ENCODE measurements around the gene PLA2G7. TPM values are rescaled to one million over a fixed set of nuclear protein-coding genes. Genes with fewer than 3 reads are reported as not detected.
"Not testable (repeated sequence)": the region's sequence is repeated elsewhere in the genome, so short reads cannot be mapped to it uniquely, and the experiment has no call there.

The PLA2G7 gene
- total and polyA plus RNA-seq, 2 donors (not counting 1 experiment from before 2014, with no cell fraction given): 0.04 to 1.1 TPM

DNA sequence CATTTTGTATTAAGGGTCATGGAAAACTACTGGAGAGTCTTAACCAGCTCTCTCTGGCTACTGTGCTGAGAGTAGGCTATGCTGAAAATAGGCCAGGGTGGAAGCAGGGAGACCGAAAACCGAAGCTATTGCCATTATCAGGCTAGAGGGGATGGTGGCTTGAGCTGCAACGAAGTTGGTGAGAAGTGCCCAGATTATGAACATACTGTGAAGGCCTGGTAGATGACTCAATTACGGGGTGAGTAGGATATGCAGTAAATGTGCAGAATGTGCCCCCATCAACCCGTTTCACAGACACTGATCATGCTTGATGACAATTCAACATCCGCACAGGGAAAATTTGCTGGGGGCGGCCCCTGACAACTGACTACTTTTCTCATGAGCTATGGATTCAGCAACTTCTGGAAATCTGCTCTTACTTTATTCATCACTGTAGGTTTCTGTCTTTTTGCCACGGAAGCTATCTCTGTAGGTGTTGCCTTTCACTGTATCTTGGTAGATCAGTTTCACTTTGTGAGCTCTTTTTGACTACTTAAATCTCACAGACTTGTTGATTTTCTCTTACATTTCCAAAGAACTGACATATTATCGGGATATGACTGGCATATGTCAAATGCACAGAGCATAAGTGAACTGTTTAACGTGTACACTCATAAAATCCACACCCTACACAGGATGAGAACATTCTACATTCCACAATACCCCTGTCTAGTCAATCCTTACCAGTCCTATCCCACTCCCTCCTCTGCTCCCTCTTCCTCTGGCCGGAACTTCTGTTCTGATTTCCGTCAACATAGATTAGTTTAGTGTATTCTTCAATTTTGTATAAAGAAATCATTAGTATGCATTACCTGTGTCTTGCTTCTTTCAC lies 42.5 kb upstream of the PLA2G7 start:
- Histone ChIP-seq H3K27me3 (replicated peaks in 1 of 4; ENCODE audit: control extremely low read depth in 1 of 4, control insufficient read depth in 3 of 4, insufficient read depth in 4 of 4, low read length in 3 of 4) (no peaks in the 10 kb centered on the region), H3K4me1 (ENCODE audit: control insufficient read depth in 2 of 2, insufficient read depth in 2 of 2, low read length in 2 of 2) (no peaks in the 10 kb centered on the region), H3K9me3 (ENCODE audit: control extremely low read depth in 1 of 3, control insufficient read depth in 2 of 3, insufficient read depth in 1 of 3, low read length in 2 of 3) (no peaks in the 10 kb centered on the region), H3K27ac (ENCODE audit: low read length in 2 of 2) (no peak overlapping the region), H3K9ac (ENCODE audit: low read length) (no peak overlapping the region), H3K36me3 (replicated peaks in 1 of 2; ENCODE audit: control extremely low read depth in 1 of 2, control insufficient read depth in 1 of 2, extremely low read depth in 1 of 2, insufficient read depth in 2 of 2, low read length in 1 of 2) (no peaks in the 10 kb centered on the region), H3K4me2 (replicated peaks; ENCODE audit: low read depth, low read length, poor library complexity, severe bottlenecking) (no peak overlapping the region), H2AFZ (ENCODE audit: insufficient read depth, low read depth, low read length, poor library complexity, severe bottlenecking) (no peak overlapping the region), H3K4me3 (ENCODE audit: control extremely low read depth in 1 of 5, extremely low read depth in 1 of 5, insufficient read depth in 1 of 5, low read depth in 2 of 5, low read length in 4 of 5) (no peak overlapping the region), H4K20me1 (ENCODE audit: control insufficient read depth, insufficient read depth, low read length, poor library complexity, severe bottlenecking) (no peaks in the 10 kb centered on the region), H3K79me2 (ENCODE audit: control insufficient read depth, insufficient read depth, low read length) (no peaks in the 10 kb centered on the region)
- TF ChIP-seq CTCF (IDR thresholded peaks at IDR 0.05) (no peak), EZH2 (IDR thresholded peaks at IDR 0.05; ENCODE audit: borderline replicate concordance, insufficient read depth, low read depth, low read length, poor library complexity, severe bottlenecking) (no peak)
- no peaks in the 10 kb centered on the region for H3K27me3 Mint-ChIP-seq
- H3K9me3 Mint-ChIP-seq (ENCODE audit: insufficient read depth): no peaks in the 10 kb centered on the region
- H3K4me3 Mint-ChIP-seq: no peak overlapping the region
- POLR2A ChIA-PET: no interaction called here
- H3K4me1 Mint-ChIP-seq: no peaks in the 10 kb centered on the region
- no peak for ATAC-seq (ENCODE audit: low read depth)
- no peak for DNase-seq
- CTCF ChIA-PET: interaction anchor here (0.5 kb wide), 1 partner anchor 30 kb away, joined by 3 read pairs; no protein-coding TSS in a partner anchor
- intact Hi-C loops (cut with micrococcal nuclease): no loop called here
- 96% methylated on average over 8 of the region's 12 CpGs for WGBS (ENCODE audit: insufficient coverage)
- no peak overlapping the region for H3K27ac Mint-ChIP-seq

DNA sequence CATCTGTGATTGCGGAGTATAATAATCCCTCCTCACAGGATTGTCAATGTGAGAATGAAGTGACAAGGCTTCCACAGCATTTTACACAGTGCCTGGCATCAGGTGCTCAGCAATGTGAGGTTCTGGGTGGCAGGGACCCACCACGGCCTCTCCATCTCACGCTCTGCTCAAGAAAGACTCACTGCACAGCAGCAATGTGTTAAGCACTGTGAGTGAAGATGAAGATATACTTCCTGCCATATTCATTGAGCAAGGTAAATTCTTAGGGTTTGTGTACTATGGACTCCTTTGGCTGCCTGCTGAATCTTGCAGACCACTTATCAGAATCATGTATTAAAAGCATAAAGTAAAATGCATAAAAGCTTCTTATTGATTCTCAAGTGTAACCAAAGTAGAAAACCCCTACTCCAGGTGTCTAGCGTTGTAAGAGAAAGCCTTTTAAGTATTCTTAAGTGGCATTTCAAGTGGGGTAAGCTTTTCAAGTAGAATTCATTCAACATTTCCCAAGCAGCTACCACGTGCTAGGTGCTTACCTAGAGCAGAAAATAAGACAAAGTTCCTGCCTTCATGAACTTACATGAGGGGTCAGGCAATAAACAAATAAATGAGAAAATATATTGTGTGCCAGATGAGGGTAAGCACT lies 41.0 kb upstream of the PLA2G7 start:
- H3K4me1 ChIP-seq (ENCODE audit: control insufficient read depth in 2 of 2, insufficient read depth in 2 of 2, low read length in 2 of 2): no peaks in the 10 kb centered on the region
- H2AFZ ChIP-seq (ENCODE audit: insufficient read depth, low read depth, low read length, poor library complexity, severe bottlenecking): no peak overlapping the region
- H3K4me1 Mint-ChIP-seq: peaks cover 5% of the 10 kb centered on the region
- no peaks in the 10 kb centered on the region for H3K9me3 ChIP-seq (ENCODE audit: control extremely low read depth in 1 of 3, control insufficient read depth in 2 of 3, insufficient read depth in 1 of 3, low read length in 2 of 3)
- no peaks in the 10 kb centered on the region for H3K79me2 ChIP-seq (ENCODE audit: control insufficient read depth, insufficient read depth, low read length)
- no peak overlapping the region for H3K4me2 ChIP-seq (replicated peaks; ENCODE audit: low read depth, low read length, poor library complexity, severe bottlenecking)
- H3K27me3 Mint-ChIP-seq: peaks cover under 1% of the 10 kb centered on the region
- POLR2A ChIA-PET: no interaction called here
- no peaks in the 10 kb centered on the region for H3K9me3 Mint-ChIP-seq (ENCODE audit: insufficient read depth)
- ATAC-seq (ENCODE audit: low read depth): no peak
- H4K20me1 ChIP-seq (ENCODE audit: control insufficient read depth, insufficient read depth, low read length, poor library complexity, severe bottlenecking): no peaks in the 10 kb centered on the region
- no peaks in the 10 kb centered on the region for H3K27me3 ChIP-seq (replicated peaks in 1 of 4; ENCODE audit: control extremely low read depth in 1 of 4, control insufficient read depth in 3 of 4, insufficient read depth in 4 of 4, low read length in 3 of 4)
- no peak overlapping the region for H3K4me3 ChIP-seq (ENCODE audit: control extremely low read depth in 1 of 5, extremely low read depth in 1 of 5, insufficient read depth in 1 of 5, low read depth in 2 of 5, low read length in 4 of 5)
- CTCF ChIA-PET: no interaction called here
- no peak overlapping the region for H3K27ac ChIP-seq (ENCODE audit: low read length in 2 of 2)
- H3K9ac ChIP-seq (ENCODE audit: low read length): no peak overlapping the region
- intact Hi-C loops (cut with micrococcal nuclease): no loop called here
- WGBS (ENCODE audit: insufficient coverage): no CpG with 5 or more reads among the region's 5 CpGs
- DNase-seq: no peak
- no peaks in the 10 kb centered on the region for H3K36me3 ChIP-seq (replicated peaks in 1 of 2; ENCODE audit: control extremely low read depth in 1 of 2, control insufficient read depth in 1 of 2, extremely low read depth in 1 of 2, insufficient read depth in 2 of 2, low read length in 1 of 2)
- TF ChIP-seq CTCF (IDR thresholded peaks at IDR 0.05): no peak
- no peak for TF ChIP-seq EZH2 (IDR thresholded peaks at IDR 0.05; ENCODE audit: borderline replicate concordance, insufficient read depth, low read depth, low read length, poor library complexity, severe bottlenecking)
- no peak overlapping the region for H3K27ac Mint-ChIP-seq
- H3K4me3 Mint-ChIP-seq: no peak overlapping the region

DNA sequence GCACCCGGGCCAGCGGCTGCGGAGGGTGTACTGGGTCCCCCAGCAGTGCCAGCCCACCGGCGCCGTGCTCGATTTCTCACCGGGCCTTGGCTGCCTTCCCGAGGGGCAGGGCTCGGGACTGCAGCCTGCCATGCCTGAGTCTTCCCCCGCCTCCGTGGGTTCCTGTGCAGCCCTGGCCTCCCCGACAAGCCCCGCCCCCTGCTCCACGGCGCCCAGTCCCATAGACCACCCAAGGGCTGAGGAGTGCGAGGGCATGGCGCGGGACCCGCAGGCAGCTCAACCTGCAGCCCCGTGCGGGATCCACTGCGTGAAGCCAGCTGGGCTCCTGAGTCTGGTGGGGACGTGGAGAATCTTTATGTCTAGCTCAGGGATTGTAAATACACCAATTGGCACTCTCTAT lies 39.6 kb upstream of the PLA2G7 start:
- intact Hi-C loops (cut with micrococcal nuclease); CTCF ChIA-PET; H3K4me2 ChIP-seq (replicated peaks; ENCODE audit: low read depth, low read length, poor library complexity, severe bottlenecking); H3K36me3 ChIP-seq (replicated peaks in 1 of 2; ENCODE audit: control extremely low read depth in 1 of 2, control insufficient read depth in 1 of 2, extremely low read depth in 1 of 2, insufficient read depth in 2 of 2, low read length in 1 of 2); H3K9ac ChIP-seq (ENCODE audit: low read length); DNase-seq; H3K27me3 ChIP-seq (replicated peaks in 1 of 4; ENCODE audit: control extremely low read depth in 1 of 4, control insufficient read depth in 3 of 4, insufficient read depth in 4 of 4, low read length in 3 of 4); H3K4me3 ChIP-seq (ENCODE audit: control extremely low read depth in 1 of 5, extremely low read depth in 1 of 5, insufficient read depth in 1 of 5, low read depth in 2 of 5, low read length in 4 of 5); H3K4me3 Mint-ChIP-seq; H3K4me1 Mint-ChIP-seq; H3K79me2 ChIP-seq (ENCODE audit: control insufficient read depth, insufficient read depth, low read length); H3K4me1 ChIP-seq (ENCODE audit: control insufficient read depth in 2 of 2, insufficient read depth in 2 of 2, low read length in 2 of 2); H3K27me3 Mint-ChIP-seq; H3K27ac Mint-ChIP-seq; H3K27ac ChIP-seq (ENCODE audit: low read length in 2 of 2); H4K20me1 ChIP-seq (ENCODE audit: control insufficient read depth, insufficient read depth, low read length, poor library complexity, severe bottlenecking); POLR2A ChIA-PET; H3K9me3 ChIP-seq (ENCODE audit: control extremely low read depth in 1 of 3, control insufficient read depth in 2 of 3, insufficient read depth in 1 of 3, low read length in 2 of 3); H3K9me3 Mint-ChIP-seq (ENCODE audit: insufficient read depth); H2AFZ ChIP-seq (ENCODE audit: insufficient read depth, low read depth, low read length, poor library complexity, severe bottlenecking); ATAC-seq (ENCODE audit: low read depth): not testable (repeated sequence)
- WGBS (ENCODE audit: insufficient coverage): 98% methylated on average over 20 of the region's 24 CpGs

All from B cell (primary cell).